ENCODE results near the gene PRPSAP2. TPM values are rescaled to one million over a fixed set of nuclear protein-coding genes. Genes with fewer than 3 reads are reported as not detected.

Gene PRPSAP2
- total and polyA plus RNA-seq, 2 donors (not counting 3 experiments of a cell fraction or from before 2014, with no cell fraction given), result 22.2 to 38.5 TPM

GRCh38 chr17:18938692-18939023 is 80.7 kb downstream of the PRPSAP2 start:
- ChIA-PET CTCF (interaction anchor here (0.7 to 1.0 kb wide), 2 partner anchors 13 to 22 kb away, joined by 3 read pairs; partner anchors contain the start of gene SLC5A10), POLR2A (no interaction called here)
- no peak overlapping the region for H3K4me3 ChIP-seq (replicated peaks in 1 of 3; ENCODE audit: insufficient read depth in 1 of 3, low read depth in 1 of 3, low read length in 3 of 3)
- H3K9me1 ChIP-seq (replicated peaks; ENCODE audit: control insufficient read depth, extremely low read depth, insufficient read depth, low read length), result no peaks in the 10 kb centered on the region
- no TSS peak for BruUV-seq (replicated peaks)
- H4K20me1 ChIP-seq (replicated peaks; ENCODE audit: control insufficient read depth, extremely low read depth, insufficient read depth, low read length), result no peaks in the 10 kb centered on the region
- intact Hi-C loops (cut with micrococcal nuclease) (no loop called here), dilution Hi-C loops (cut with MboI; ENCODE audit: extremely low pct_ligation_motif_present, low sequenced_read_pairs) (no loop called here)
- no peaks in the 10 kb centered on the region for H3K36me3 ChIP-seq (ENCODE audit: control insufficient read depth in 2 of 2, extremely low read depth in 1 of 2, insufficient read depth in 2 of 2, low read length in 2 of 2)
- H3K9me3 ChIP-seq (replicated peaks; ENCODE audit: control insufficient read depth, insufficient read depth, low read length), result no peaks in the 10 kb centered on the region
- no peak overlapping the region for H3K9ac ChIP-seq (replicated peaks; ENCODE audit: extremely low read depth, insufficient read depth, low read length)
- H3K4me1 ChIP-seq (ENCODE audit: control insufficient read depth, extremely low read depth, insufficient read depth, low read length), result no peaks in the 10 kb centered on the region
- H3K79me2 ChIP-seq (ENCODE audit: control insufficient read depth, insufficient read depth, low read length), result no peaks in the 10 kb centered on the region
- no peak overlapping the region for H3K4me2 ChIP-seq (ENCODE audit: insufficient read depth, low read length)
- no peak overlapping the region for H3K27ac ChIP-seq (ENCODE audit: insufficient read depth, low read depth, low read length)
- H2AFZ ChIP-seq (ENCODE audit: low read depth, low read length), result no peak overlapping the region
- TF ChIP-seq POLR2A (IDR thresholded peaks at IDR 0.05; ENCODE audit: low read depth, low read length) (no peak), FOS (IDR thresholded peaks at IDR 0.05; ENCODE audit: borderline replicate concordance, insufficient read depth, low read length) (no peak), MYC (IDR thresholded peaks at IDR 0.05; ENCODE audit: low read depth, low read length) (no peak), CTCF (IDR thresholded peaks at IDR 0.05; ENCODE audit: extremely low read depth in 1 of 2, insufficient read depth in 1 of 2, low read depth in 1 of 2, low read length in 2 of 2) (no peak), POLR2AphosphoS5 (IDR thresholded peaks at IDR 0.05; ENCODE audit: insufficient read depth, low read depth, low read length) (no peak), EZH2 (IDR thresholded peaks at IDR 0.05; ENCODE audit: borderline replicate concordance, low read depth, low read length, severe bottlenecking) (no peak), GATA2 (IDR thresholded peaks at IDR 0.05; ENCODE audit: insufficient read depth, insufficient read length, low read depth, low read length) (no peak), MAX (IDR thresholded peaks at IDR 0.05; ENCODE audit: insufficient read depth, insufficient read length) (no peak), JUN (IDR thresholded peaks at IDR 0.05; ENCODE audit: borderline replicate concordance, insufficient read depth, insufficient read length, low read depth) (no peak)
- FAIRE-seq (no peak), DNase-seq (ENCODE audit: low read depth, low spot score) (no peak)
- peaks cover 0 to 6% of the 10 kb centered on the region in 2 experiments for H3K27me3 ChIP-seq (ENCODE audit: control insufficient read depth in 2 of 2, insufficient read depth in 2 of 2, low read length in 2 of 2)
